Nephron (organoid): ENCODE results near the gene MYO3B.

Source experiments
- H3K27ac Mint-ChIP-seq, 3 experiments: 2 replicates each; pipeline ENCODE4 v1.8.0; 2020; ENCODE audit warnings: mixed read lengths in 3 of 3, mild to moderate bottlenecking in 2 of 3, moderate library complexity in 1 of 3
- H3K27me3 Mint-ChIP-seq: 2 replicates; pipeline ENCODE4 v1.8.0; 2021; ENCODE audit warnings: low read depth, mild to moderate bottlenecking, moderate library complexity, mixed read lengths
- H3K36me3 Mint-ChIP-seq: 2 replicates; pipeline ENCODE4 v1.8.0; 2020; ENCODE audit warnings: low read depth, mixed read lengths
- H3K4me1 Mint-ChIP-seq: 2 replicates; pipeline ENCODE4 v1.8.0; 2020; ENCODE audit warnings: mixed read lengths
- H3K4me3 Mint-ChIP-seq, 3 experiments: 2 replicates each; pipeline ENCODE4 v1.8.0; 2020; ENCODE audit warnings: mild to moderate bottlenecking in 3 of 3, mixed read lengths in 3 of 3, moderate library complexity in 2 of 3
- H3K9me3 Mint-ChIP-seq: 2 replicates; pipeline ENCODE4 v1.8.0; 2020; ENCODE audit warnings: mixed read lengths
- TF ChIP-seq, protein P1 (sequence below), 3 experiments: fragments of 200-600 bp; sonication (generic); IDR thresholded peaks; one replicate each; pipeline ENCODE4 v1.5.0; 2021; ENCODE audit warnings: antibody characterized with exemption in 3 of 3; ENCODE audit not compliant: unreplicated experiment in 3 of 3

Gene MYO3B

DNA sequence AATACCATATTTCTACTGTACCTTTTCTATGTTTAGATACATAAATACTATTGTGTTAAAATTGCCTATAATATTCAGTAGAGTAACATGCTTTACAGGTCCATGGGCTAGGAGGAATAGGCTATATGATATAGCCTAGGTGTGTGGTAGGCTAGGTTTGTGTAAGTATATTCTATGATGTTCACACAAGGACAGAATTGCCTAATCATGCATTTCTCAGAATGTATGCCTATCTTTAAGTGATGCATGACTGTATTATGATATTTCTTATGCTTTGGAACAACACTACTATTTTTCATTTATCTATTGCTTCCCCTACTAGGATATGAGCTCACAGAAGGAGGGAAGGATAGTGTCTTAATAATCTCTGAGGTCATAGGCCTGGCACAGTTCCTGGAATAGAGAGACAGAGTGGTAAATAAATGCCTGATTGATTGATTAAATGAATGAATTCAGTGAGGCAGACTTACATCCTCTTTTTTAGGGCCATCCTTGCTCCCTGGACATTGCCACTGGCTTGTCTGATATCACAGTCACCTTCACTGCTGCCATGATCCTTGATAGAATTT, 121.0 kb downstream of the MYO3B start:
- H3K4me3 Mint-ChIP-seq: no peak overlapping the region
- TF ChIP-seq, protein P1, sequence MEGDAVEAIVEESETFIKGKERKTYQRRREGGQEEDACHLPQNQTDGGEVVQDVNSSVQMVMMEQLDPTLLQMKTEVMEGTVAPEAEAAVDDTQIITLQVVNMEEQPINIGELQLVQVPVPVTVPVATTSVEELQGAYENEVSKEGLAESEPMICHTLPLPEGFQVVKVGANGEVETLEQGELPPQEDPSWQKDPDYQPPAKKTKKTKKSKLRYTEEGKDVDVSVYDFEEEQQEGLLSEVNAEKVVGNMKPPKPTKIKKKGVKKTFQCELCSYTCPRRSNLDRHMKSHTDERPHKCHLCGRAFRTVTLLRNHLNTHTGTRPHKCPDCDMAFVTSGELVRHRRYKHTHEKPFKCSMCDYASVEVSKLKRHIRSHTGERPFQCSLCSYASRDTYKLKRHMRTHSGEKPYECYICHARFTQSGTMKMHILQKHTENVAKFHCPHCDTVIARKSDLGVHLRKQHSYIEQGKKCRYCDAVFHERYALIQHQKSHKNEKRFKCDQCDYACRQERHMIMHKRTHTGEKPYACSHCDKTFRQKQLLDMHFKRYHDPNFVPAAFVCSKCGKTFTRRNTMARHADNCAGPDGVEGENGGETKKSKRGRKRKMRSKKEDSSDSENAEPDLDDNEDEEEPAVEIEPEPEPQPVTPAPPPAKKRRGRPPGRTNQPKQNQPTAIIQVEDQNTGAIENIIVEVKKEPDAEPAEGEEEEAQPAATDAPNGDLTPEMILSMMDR (IDR thresholded peaks at IDR 0.05; ENCODE audit: unreplicated experiment in 3 of 3): no peak
- no peaks in the 10 kb centered on the region for H3K27me3 Mint-ChIP-seq
- H3K4me1 Mint-ChIP-seq: no peaks in the 10 kb centered on the region
- no peak overlapping the region for H3K27ac Mint-ChIP-seq
- peaks cover 3% of the 10 kb centered on the region for H3K9me3 Mint-ChIP-seq
- H3K36me3 Mint-ChIP-seq: no peaks in the 10 kb centered on the region

DNA sequence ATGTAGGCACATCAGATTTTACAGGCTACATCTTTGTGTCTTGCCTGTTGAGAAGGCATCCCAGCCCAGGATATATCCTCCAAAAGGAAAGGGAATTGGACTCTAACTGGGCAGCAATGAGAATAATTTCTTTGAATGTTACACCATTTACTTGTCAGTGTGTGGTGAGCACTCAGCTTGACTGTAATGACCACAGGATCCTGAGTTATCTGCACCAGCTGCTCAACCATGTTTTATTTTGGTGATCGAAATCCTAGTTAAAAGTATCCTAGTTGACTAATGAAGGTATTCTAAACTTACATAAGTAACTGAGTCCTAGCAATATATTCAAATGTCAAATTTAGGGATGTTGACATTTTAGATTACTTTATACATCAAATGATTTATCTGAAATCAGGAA, 123.0 kb downstream of the MYO3B start:
- peaks cover under 1% of the 10 kb centered on the region for H3K9me3 Mint-ChIP-seq
- TF ChIP-seq, protein P1 (IDR thresholded peaks at IDR 0.05; ENCODE audit: unreplicated experiment in 3 of 3): no peak
- H3K27me3 Mint-ChIP-seq: no peaks in the 10 kb centered on the region
- H3K4me3 Mint-ChIP-seq: no peak overlapping the region
- H3K27ac Mint-ChIP-seq: no peak overlapping the region
- H3K4me1 Mint-ChIP-seq: no peaks in the 10 kb centered on the region
- no peaks in the 10 kb centered on the region for H3K36me3 Mint-ChIP-seq

DNA sequence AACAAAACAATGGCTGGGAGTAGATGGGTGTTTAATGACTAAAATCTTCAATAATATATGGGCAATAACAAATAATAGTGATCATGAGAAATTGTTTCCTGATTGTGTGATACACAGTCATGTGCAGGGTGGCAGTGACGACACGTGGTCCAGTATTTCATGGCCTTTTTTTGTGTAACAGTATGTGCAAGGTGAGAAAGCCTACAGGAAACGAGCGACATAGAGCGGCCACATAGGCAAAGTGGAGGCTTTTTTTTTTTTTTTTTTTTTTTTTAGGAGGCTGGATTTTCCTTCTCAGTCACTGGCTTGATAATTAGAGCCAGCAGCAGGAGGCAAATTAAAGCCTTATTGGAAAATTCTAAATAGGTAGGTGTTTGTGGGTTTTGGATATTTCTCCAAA, 123.7 kb downstream of the MYO3B start:
- no peaks in the 10 kb centered on the region for H3K4me1 Mint-ChIP-seq
- H3K9me3 Mint-ChIP-seq: no peaks in the 10 kb centered on the region
- TF ChIP-seq, protein P1 (IDR thresholded peaks at IDR 0.05; ENCODE audit: unreplicated experiment in 3 of 3): no peak
- no peaks in the 10 kb centered on the region for H3K27me3 Mint-ChIP-seq
- no peaks in the 10 kb centered on the region for H3K36me3 Mint-ChIP-seq
- H3K4me3 Mint-ChIP-seq: no peak overlapping the region
- H3K27ac Mint-ChIP-seq: no peak overlapping the region

DNA sequence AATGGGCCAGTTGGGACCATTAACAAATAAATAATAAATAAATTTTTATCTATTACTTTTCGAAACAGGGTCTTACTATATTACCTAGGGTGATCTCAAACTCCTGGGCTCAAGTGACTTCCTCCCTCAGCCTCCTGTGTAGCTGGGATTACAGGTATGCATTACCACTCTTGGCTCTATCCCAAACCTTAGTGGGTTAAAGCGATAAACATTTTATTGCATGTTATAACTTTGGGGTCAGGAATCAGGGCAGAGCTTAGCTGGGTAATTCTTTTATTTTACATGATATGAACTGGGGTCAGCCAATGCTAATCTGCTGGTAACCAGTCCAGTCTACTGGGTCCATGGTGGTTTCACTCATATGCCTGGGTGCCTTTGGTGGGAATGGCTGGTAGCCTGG, 127.8 kb downstream of the MYO3B start:
- H3K27ac Mint-ChIP-seq: no peak overlapping the region
- TF ChIP-seq, protein P1 (IDR thresholded peaks at IDR 0.05; ENCODE audit: unreplicated experiment in 3 of 3): no peak
- H3K27me3 Mint-ChIP-seq: no peaks in the 10 kb centered on the region
- no peaks in the 10 kb centered on the region for H3K4me1 Mint-ChIP-seq
- H3K9me3 Mint-ChIP-seq: no peaks in the 10 kb centered on the region
- no peaks in the 10 kb centered on the region for H3K36me3 Mint-ChIP-seq
- no peak overlapping the region for H3K4me3 Mint-ChIP-seq

DNA sequence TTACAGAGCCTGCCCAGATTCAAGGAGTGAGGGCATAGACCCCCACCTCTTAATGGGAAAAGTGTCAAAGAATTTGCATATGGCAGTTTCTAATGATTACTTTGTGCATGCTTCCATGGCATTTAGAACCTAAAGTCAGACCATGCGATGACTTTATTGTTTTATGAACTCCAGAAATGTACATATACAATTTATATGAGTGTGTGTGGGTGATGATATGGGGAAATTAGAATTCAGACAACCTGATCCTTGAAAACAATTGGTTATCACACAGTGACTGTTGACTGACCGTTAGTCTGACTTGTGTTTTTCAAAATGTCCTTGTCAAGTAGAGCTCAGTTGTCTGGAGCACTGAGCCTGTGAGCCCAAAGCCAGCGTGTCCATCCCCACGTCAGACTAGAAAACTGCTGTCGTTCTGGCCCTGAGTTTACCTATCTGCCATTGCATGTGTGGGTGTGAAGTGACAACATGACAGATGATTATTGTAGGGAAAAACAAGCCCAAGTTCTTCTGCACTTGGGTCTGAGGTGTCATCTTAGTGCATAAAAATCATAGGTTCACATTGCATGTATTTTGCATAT, 128.4 kb downstream of the MYO3B start:
- no peaks in the 10 kb centered on the region for H3K9me3 Mint-ChIP-seq
- no peaks in the 10 kb centered on the region for H3K4me1 Mint-ChIP-seq
- TF ChIP-seq, protein P1 (IDR thresholded peaks at IDR 0.05; ENCODE audit: unreplicated experiment in 3 of 3): no peak
- H3K27me3 Mint-ChIP-seq: no peaks in the 10 kb centered on the region
- no peak overlapping the region for H3K4me3 Mint-ChIP-seq
- no peak overlapping the region for H3K27ac Mint-ChIP-seq
- H3K36me3 Mint-ChIP-seq: no peaks in the 10 kb centered on the region

DNA sequence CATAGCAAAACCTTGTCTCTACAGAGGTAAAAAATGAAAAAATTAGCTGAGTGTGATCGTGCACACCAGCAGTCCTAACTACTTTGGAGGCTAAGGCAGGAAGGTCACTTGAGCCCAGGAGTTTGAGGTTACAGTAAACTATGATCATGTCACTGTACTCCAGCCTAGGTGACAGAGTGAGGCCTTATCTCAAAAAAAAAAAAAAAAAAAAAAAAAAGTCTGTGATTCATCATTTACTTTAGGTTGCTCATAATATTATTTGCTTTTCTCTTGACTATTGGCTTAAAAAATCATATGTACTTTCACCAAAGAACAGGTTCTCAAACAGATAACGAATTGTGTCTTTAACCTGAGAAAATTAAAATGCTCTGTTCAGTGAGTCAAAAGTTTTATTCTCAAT, 129.1 kb downstream of the MYO3B start:
- peaks cover 1% of the 10 kb centered on the region for H3K4me1 Mint-ChIP-seq
- TF ChIP-seq, protein P1 (IDR thresholded peaks at IDR 0.05; ENCODE audit: unreplicated experiment in 3 of 3): no peak
- H3K27ac Mint-ChIP-seq: no peak overlapping the region
- no peaks in the 10 kb centered on the region for H3K27me3 Mint-ChIP-seq
- no peaks in the 10 kb centered on the region for H3K36me3 Mint-ChIP-seq
- no peaks in the 10 kb centered on the region for H3K9me3 Mint-ChIP-seq
- H3K4me3 Mint-ChIP-seq: no peak overlapping the region
